Choroid plexus epithelial cell (primary cell): Measurements from ENCODE around the gene HIBADH.

Experiments used
- DNase-seq: peaks from one replicate; pipeline ENCODE4 v3.0.0-alpha.2; 2010; ENCODE audit warnings: low read depth
- H3K4me3 ChIP-seq: 2 replicates; pipeline ENCODE4 v1.5.1; 2011; ENCODE audit warnings: low read depth, mild to moderate bottlenecking, control low read depth, low read length, moderate library complexity
- TF ChIP-seq, protein P1 (sequence below): conservative IDR thresholded peaks from 2 replicates; pipeline ENCODE4 v1.5.1; 2011; ENCODE audit warnings: low read depth, mild to moderate bottlenecking, control low read depth, inconsistent platforms, low read length, moderate library complexity

Gene HIBADH

DNA sequence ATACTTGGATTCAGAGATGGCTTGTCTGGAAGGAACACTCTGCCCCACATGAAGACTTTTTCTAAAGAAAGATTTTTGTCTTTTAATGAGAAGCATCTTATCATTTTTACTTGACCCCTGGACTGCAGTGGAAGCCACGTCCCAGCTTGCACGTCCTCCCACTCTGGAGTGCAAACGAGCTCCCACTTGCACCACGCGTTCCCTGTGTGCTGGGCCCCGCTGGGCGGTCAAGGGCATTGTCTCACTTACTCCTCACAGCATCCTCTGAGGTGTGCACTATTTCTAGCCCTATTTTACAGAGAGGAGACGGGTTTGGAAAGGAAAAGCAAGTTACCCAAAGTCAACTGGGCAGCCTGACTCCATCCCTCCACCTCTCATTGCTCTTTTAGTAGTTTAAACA, 175.2 kb downstream of the HIBADH start:
- no peak for DNase-seq
- no peak overlapping the region for H3K4me3 ChIP-seq
- TF ChIP-seq, protein P1, sequence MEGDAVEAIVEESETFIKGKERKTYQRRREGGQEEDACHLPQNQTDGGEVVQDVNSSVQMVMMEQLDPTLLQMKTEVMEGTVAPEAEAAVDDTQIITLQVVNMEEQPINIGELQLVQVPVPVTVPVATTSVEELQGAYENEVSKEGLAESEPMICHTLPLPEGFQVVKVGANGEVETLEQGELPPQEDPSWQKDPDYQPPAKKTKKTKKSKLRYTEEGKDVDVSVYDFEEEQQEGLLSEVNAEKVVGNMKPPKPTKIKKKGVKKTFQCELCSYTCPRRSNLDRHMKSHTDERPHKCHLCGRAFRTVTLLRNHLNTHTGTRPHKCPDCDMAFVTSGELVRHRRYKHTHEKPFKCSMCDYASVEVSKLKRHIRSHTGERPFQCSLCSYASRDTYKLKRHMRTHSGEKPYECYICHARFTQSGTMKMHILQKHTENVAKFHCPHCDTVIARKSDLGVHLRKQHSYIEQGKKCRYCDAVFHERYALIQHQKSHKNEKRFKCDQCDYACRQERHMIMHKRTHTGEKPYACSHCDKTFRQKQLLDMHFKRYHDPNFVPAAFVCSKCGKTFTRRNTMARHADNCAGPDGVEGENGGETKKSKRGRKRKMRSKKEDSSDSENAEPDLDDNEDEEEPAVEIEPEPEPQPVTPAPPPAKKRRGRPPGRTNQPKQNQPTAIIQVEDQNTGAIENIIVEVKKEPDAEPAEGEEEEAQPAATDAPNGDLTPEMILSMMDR: no peak

- TF ChIP-seq, protein P1: no peak
- no peak overlapping the region for H3K4me3 ChIP-seq
- no peak for DNase-seq
Observed at GRCh38 chr7:27484451-27484850, 178.2 kb downstream of the HIBADH start.

GRCh38 chr7:27482219-27482618, 180.5 kb downstream of the HIBADH start:
- no peak for DNase-seq
- no peak overlapping the region for H3K4me3 ChIP-seq
- TF ChIP-seq, protein P1: no peak

DNA sequence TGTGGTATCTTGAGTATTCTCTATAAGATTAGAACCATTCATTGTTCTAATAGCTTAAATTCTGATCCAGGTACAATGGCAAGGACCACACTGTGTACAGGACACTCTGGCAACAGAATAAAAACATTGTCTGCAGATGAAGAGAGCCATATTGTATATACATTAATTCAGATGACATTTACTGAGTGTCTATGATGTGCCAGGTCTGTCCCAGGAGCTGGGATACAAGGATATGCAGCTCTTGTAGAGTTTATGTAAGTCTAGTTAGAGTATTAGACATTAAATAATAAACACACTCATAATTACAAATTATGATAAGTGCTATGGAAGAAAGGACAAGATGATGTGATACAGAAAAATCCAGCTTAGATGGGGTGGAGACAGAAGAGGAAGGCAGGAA, 184.1 kb downstream of the HIBADH start:
- no peak for DNase-seq
- H3K4me3 ChIP-seq: no peak overlapping the region
- TF ChIP-seq, protein P1: no peak

DNA sequence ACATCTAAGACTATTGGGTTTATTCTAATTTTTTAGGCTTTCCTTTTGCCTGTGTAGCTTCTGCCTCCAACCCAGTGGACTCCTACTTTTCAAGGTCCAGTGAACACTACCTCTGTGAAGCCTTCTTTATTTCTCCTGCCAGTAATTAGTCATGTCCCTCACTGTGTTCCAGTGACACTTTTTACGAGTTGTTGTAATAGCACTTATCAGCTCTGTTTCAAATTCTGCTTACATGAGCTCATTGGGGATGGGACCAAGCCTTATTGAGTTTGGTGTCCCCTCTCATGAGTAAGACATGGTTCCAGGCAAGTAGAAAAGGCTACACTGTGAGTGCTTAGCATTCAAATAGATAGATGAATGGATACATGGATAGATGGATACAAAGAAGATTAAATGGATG, 184.6 kb downstream of the HIBADH start:
- H3K4me3 ChIP-seq: no peak overlapping the region
- no peak for DNase-seq
- TF ChIP-seq, protein P1: no peak

DNA sequence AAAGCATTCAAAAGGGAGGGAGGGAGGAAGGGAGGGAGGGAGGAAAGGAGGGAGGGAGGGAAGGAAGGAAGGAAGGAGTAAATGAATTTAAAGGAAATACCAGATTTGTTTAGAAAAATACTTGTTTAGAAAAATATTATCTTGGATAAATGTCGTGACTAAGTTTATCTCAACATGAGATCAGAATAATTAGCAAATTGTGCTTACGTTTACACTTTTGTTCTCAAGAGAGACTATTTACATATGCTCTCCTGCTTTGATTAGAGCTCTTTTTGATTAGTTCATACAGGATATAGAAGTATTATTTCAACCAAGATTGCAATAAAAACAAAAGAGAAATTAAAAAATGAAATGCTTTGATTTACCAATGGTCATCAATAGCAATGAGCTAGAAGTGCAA, 186.2 kb downstream of the HIBADH start:
- TF ChIP-seq, protein P1: no peak
- H3K4me3 ChIP-seq: no peak overlapping the region
- DNase-seq: no peak
